ENCODE measurements around the gene ARL6IP6.
"Not testable (repeated sequence)": the region's sequence is repeated elsewhere in the genome, so short reads cannot be mapped to it uniquely, and the experiment has no call there.

Gene ARL6IP6

GRCh38 chr2:152723918-152724317, 5.5 kb downstream of the ARL6IP6 start:
- no peak for DNase-seq

- DNase-seq: no peak
Measured at GRCh38 chr2:152729844-152730243, 11.4 kb downstream of the ARL6IP6 start.

GRCh38 chr2:152730591-152731333, 12.3 kb downstream of the ARL6IP6 start:
- DNase-seq: no peak

GRCh38 chr2:152737509-152737908, 19.1 kb downstream of the ARL6IP6 start:
- DNase-seq: not testable (repeated sequence)

GRCh38 chr2:152738438-152738837, 20.0 kb downstream of the ARL6IP6 start:
- DNase-seq: no peak

GRCh38 chr2:152739705-152740104, 21.3 kb downstream of the ARL6IP6 start:
- DNase-seq: not testable (repeated sequence)

- DNase-seq: no peak
Measured at GRCh38 chr2:152740743-152741328, 22.4 kb downstream of the ARL6IP6 start.

GRCh38 chr2:152743002-152743401, 24.6 kb downstream of the ARL6IP6 start:
- DNase-seq: no peak

- DNase-seq: not testable (repeated sequence)
Measured at GRCh38 chr2:152747751-152748150, 29.3 kb downstream of the ARL6IP6 start.

- DNase-seq: no peak
Measured at GRCh38 chr2:152755029-152755428, 36.6 kb downstream of the ARL6IP6 start.

GRCh38 chr2:152759290-152760072, 41.1 kb downstream of the ARL6IP6 start:
- DNase-seq: no peak

GRCh38 chr2:152761214-152761613, 42.8 kb downstream of the ARL6IP6 start:
- no peak for DNase-seq

GRCh38 chr2:152762202-152762601, 43.8 kb downstream of the ARL6IP6 start:
- no peak for DNase-seq

GRCh38 chr2:152763208-152763607, 44.8 kb downstream of the ARL6IP6 start:
- not testable (repeated sequence) for DNase-seq

GRCh38 chr2:152763651-152764050, 45.2 kb downstream of the ARL6IP6 start:
- no peak for DNase-seq

GRCh38 chr2:152766928-152767327, 48.5 kb downstream of the ARL6IP6 start:
- no peak for DNase-seq

- no peak for DNase-seq
Measured at GRCh38 chr2:152781175-152781574, 62.8 kb downstream of the ARL6IP6 start.

GRCh38 chr2:152782171-152782570, 63.8 kb downstream of the ARL6IP6 start:
- DNase-seq: no peak

- no peak for DNase-seq
Measured at GRCh38 chr2:152790883-152791282, 72.5 kb downstream of the ARL6IP6 start.

GRCh38 chr2:152791979-152792378, 73.6 kb downstream of the ARL6IP6 start:
- no peak for DNase-seq

- DNase-seq: no peak
Measured at GRCh38 chr2:152792974-152793373, 74.6 kb downstream of the ARL6IP6 start.

GRCh38 chr2:152796941-152797340, 78.5 kb downstream of the ARL6IP6 start:
- no peak for DNase-seq

- no peak for DNase-seq
Measured at GRCh38 chr2:152804687-152805408, 86.4 kb downstream of the ARL6IP6 start.

Measured in stimulated activated CD4-positive, alpha-beta T cell treated with anti-CD3 and anti-CD28 coated beads, Interleukin-4, amount 100 ng/mL, for 1 hour (primary cell).